GM21367 (cell line): ENCODE results near the gene ZNRF1.

ENCODE experiments used
- ATAC-seq: cut with Tn5 transposase; IDR thresholded peaks from one replicate; pipeline ENCODE4 v1.9.1; 2021; ENCODE audit not compliant: unreplicated experiment

The ZNRF1 gene

GRCh38 chr16:75058806-75059205 lies 60.0 kb downstream of the ZNRF1 start:
- ATAC-seq = no peak

- ATAC-seq = no peak
Observed at GRCh38 chr16:75059411-75059810, 60.6 kb downstream of the ZNRF1 start.

GRCh38 chr16:75060723-75061122 lies 61.9 kb downstream of the ZNRF1 start:
- no peak for ATAC-seq

- ATAC-seq = no peak
Observed at GRCh38 chr16:75061669-75062068, 62.8 kb downstream of the ZNRF1 start.

GRCh38 chr16:75062135-75062975 lies 63.5 kb downstream of the ZNRF1 start:
- no peak for ATAC-seq

- no peak for ATAC-seq
Observed at GRCh38 chr16:75062976-75063346, 64.1 kb downstream of the ZNRF1 start.

- no peak for ATAC-seq
Observed at GRCh38 chr16:75063549-75064088, 64.8 kb downstream of the ZNRF1 start.

GRCh38 chr16:75064403-75065148 lies 65.8 kb downstream of the ZNRF1 start:
- ATAC-seq = no peak

GRCh38 chr16:75065149-75065505 lies 66.3 kb downstream of the ZNRF1 start:
- ATAC-seq = no peak

- no peak for ATAC-seq
Observed at GRCh38 chr16:75065521-75066149, 66.8 kb downstream of the ZNRF1 start.

- no peak for ATAC-seq
Observed at GRCh38 chr16:75066861-75067447, 68.1 kb downstream of the ZNRF1 start.

- no peak for ATAC-seq
Observed at GRCh38 chr16:75068085-75069031, 69.5 kb downstream of the ZNRF1 start.

GRCh38 chr16:75070012-75070841 lies 71.4 kb downstream of the ZNRF1 start:
- no peak for ATAC-seq

GRCh38 chr16:75071621-75072020 lies 72.8 kb downstream of the ZNRF1 start:
- no peak for ATAC-seq

- no peak for ATAC-seq
Observed at GRCh38 chr16:75072239-75072947, 73.6 kb downstream of the ZNRF1 start.

- no peak for ATAC-seq
Observed at GRCh38 chr16:75073545-75074303, 74.9 kb downstream of the ZNRF1 start.

- ATAC-seq = no peak
Observed at GRCh38 chr16:75074304-75074793, 75.5 kb downstream of the ZNRF1 start.
